Measurements from ENCODE around the gene JMY. TPM values are rescaled to one million over a fixed set of nuclear protein-coding genes. Genes with fewer than 3 reads are reported as not detected.
A peak's percentile ranks its signal among the peaks of the same experiment; 100 is the strongest.

The JMY gene
- total RNA-seq (2021), result 9.9 and 11.7 TPM in 2 replicates
- percentile 69 among the genes with signal in this experiment for Bru-seq, nascent RNA
- BruChase-seq, experiment 1, labeled RNA remaining after a 2-hour chase, result percentile 69 among the genes with signal in this experiment
- percentile 62 among the genes with signal in this experiment for BruChase-seq, experiment 2, labeled RNA remaining after a 6-hour chase
- long read RNA-seq, partial matches to known transcripts, result 2 of 3 reads
- long read RNA-seq, other reads (novel, unspliced or antisense), result 1 of 3 reads

DNA sequence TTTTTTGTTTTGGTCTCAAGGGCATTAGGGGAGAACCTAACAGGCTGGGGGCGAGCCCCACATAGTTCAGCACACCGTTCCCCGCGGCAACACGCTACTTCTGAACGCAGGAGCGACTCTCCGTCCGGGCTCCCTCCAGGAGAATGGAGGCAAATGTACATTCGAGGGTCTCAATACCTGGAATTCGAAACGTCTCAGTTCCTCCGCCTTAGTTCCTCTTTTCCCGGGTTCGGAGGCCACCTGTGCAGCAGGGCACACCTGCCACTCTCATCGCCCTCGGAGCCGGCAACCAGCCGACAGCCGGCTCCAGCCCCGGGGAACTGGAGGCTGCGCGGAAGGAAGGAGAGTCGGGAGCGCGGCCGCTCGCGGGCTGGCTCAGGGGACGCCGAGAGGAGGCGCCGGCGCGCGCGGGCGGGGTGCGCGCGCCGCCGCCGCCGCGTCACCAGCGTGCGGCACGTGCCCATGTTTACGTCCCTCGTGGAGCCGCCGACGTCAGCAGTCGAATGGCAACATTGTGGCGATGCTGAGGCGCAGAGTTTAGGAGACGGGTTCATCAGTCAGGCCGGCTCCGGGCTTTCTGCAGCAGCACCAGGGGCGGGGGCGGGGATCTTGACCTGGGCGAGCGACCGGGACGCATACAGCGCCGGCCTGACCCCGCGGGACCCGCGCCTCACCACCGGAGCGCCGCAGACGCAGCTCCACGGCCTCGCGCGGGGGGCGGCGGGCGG is at the start of gene JMY:
JMY (plus strand) TSS at position 498 of the 728 bp plus-strand sequence. CDS start 520 bp downstream, outside the sequence.
- Histone ChIP-seq H2AFZ (peak within 1 kb of the TSS; percentile 87), H3K27me3 (ENCODE audit: insufficient read depth, low read depth) (no peaks in the 10 kb centered on the region), H3K9me2 (ENCODE audit: insufficient read depth) (no peaks in the 10 kb centered on the region), H3K27ac (peak within 1 kb of the TSS; percentile 92), H3F3A (ENCODE audit: insufficient read depth, low read depth) (no peaks in the 10 kb centered on the region; the same call in 1 of the 2 replicates), H4K20me1 (ENCODE audit: insufficient read depth) (peaks cover 25% of the 10 kb centered on the region), H3K36me3 (ENCODE audit: low read depth) (no peaks in the 10 kb centered on the region), H3K4me2 (peak within 1 kb of the TSS; percentile 89), H3K9me3 (ENCODE audit: insufficient read depth, low read depth) (no peaks in the 10 kb centered on the region), H3K4me1 (replicated peaks; ENCODE audit: insufficient read depth) (peaks cover 17% of the 10 kb centered on the region), H3K79me2 (ENCODE audit: low read depth) (peaks cover 59% of the 10 kb centered on the region), H3K4me3 (peak within 1 kb of the TSS; percentile 72)
- intact Hi-C loops (cut with micrococcal nuclease; ENCODE audit: unreplicated experiment), result loop anchor here (5.0 kb wide), 1 partner anchor 53 kb away; no protein-coding TSS in a partner anchor
- DNase-seq, result peak; percentile 58 to 82
- ChIA-PET CTCF (no interaction called here), POLR2A (ENCODE audit: unreplicated experiment) (interaction anchor here (0.7 kb wide), 1 partner anchor 875 kb away, joined by 3 read pairs; the partner anchor contains the start of gene SCAMP1)
- TF ChIP-seq CTCF (conservative IDR thresholded peaks at IDR 0.05), result no peak
- no peak for TF ChIP-seq EZH2 (IDR thresholded peaks at IDR 0.05; ENCODE audit: low read depth)
- TSS peak; percentile 75 for BruUV-seq (replicated peaks)

DNA sequence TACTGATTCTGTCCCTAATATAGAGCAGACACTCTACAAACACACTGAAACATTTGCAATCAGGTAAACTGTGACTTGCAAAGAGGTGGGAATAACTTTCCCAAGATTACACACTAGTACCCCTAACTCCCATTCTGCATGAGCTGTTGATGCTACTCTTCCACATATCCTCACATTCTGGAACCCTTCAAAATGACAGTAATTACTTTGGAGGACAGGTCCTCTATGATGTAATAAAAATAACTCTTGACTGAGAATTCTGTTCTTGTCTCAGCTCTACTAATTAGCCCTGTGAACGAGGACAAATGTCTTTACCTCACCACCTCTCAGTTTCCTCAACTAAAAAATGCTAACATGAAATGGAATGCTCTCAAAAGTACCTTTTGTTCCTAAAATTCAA is 49.5 kb upstream of the JMY start:
- ChIA-PET CTCF (interaction anchor here (0.7 kb wide), 1 partner anchor 17 kb away, joined by 5 read pairs; no protein-coding TSS in a partner anchor), POLR2A (ENCODE audit: unreplicated experiment) (no interaction called here)
- H3F3A ChIP-seq (ENCODE audit: insufficient read depth, low read depth), result peaks cover 26% of the 10 kb centered on the region
- no peak overlapping the region for H3K27ac ChIP-seq
- BruUV-seq (replicated peaks), result no TSS peak
- H3K27me3 ChIP-seq (ENCODE audit: insufficient read depth, low read depth), result no peaks in the 10 kb centered on the region
- H3K4me2 ChIP-seq, result no peak overlapping the region
- no peak overlapping the region for H2AFZ ChIP-seq
- TF ChIP-seq CTCF (conservative IDR thresholded peaks at IDR 0.05) (no peak), EZH2 (IDR thresholded peaks at IDR 0.05; ENCODE audit: low read depth) (no peak)
- H3K4me3 ChIP-seq, result no peak overlapping the region
- intact Hi-C loops (cut with micrococcal nuclease; ENCODE audit: unreplicated experiment), result no loop called here
- no peak for DNase-seq
- H3K9me3 ChIP-seq (ENCODE audit: insufficient read depth, low read depth), result no peaks in the 10 kb centered on the region
- no peaks in the 10 kb centered on the region for H3K79me2 ChIP-seq (ENCODE audit: low read depth)
- H3K36me3 ChIP-seq (ENCODE audit: low read depth), result no peaks in the 10 kb centered on the region
- peaks cover 4% of the 10 kb centered on the region; the same call in 1 of the 2 replicates for H4K20me1 ChIP-seq (ENCODE audit: insufficient read depth)
- peaks cover 32% of the 10 kb centered on the region for H3K4me1 ChIP-seq (replicated peaks; ENCODE audit: insufficient read depth)
- no peaks in the 10 kb centered on the region for H3K9me2 ChIP-seq (ENCODE audit: insufficient read depth)

- TF ChIP-seq EZH2 (IDR thresholded peaks at IDR 0.05; ENCODE audit: low read depth) (no peak), CTCF (conservative IDR thresholded peaks at IDR 0.05) (no peak)
- intact Hi-C loops (cut with micrococcal nuclease; ENCODE audit: unreplicated experiment), result no loop called here
- ChIA-PET POLR2A (ENCODE audit: unreplicated experiment) (interaction anchor here (0.7 kb wide), 1 partner anchor 212 kb away, joined by 8 read pairs; no protein-coding TSS in a partner anchor), CTCF (no interaction called here)
- Histone ChIP-seq H3K4me3 (no peak overlapping the region), H3K4me2 (no peak overlapping the region), H3K79me2 (ENCODE audit: low read depth) (no peaks in the 10 kb centered on the region), H3K9me3 (ENCODE audit: insufficient read depth, low read depth) (no peaks in the 10 kb centered on the region), H3K4me1 (replicated peaks; ENCODE audit: insufficient read depth) (peaks cover 16% of the 10 kb centered on the region), H3K27ac (no peak overlapping the region), H3K36me3 (ENCODE audit: low read depth) (no peaks in the 10 kb centered on the region), H3F3A (ENCODE audit: insufficient read depth, low read depth) (peaks cover 7% of the 10 kb centered on the region; the same call in 1 of the 2 replicates), H3K27me3 (ENCODE audit: insufficient read depth, low read depth) (no peaks in the 10 kb centered on the region), H3K9me2 (ENCODE audit: insufficient read depth) (no peaks in the 10 kb centered on the region), H2AFZ (no peak overlapping the region), H4K20me1 (ENCODE audit: insufficient read depth) (no peaks in the 10 kb centered on the region; the same call in 1 of the 2 replicates)
- BruUV-seq (replicated peaks), result no TSS peak
- DNase-seq, result no peak
These were observed 46.3 kb upstream of the JMY start for GRCh38 chr5:79189439-79190234.

Data from PC-9 (cell line).